DND-41 (cell line): ENCODE measurements around the gene HDAC4.

ENCODE experiments used
- EZH2 ChIP-seq: IDR thresholded peaks from 3 replicates; pipeline ENCODE4 v1.6.1; 2012; ENCODE audit warnings: borderline replicate concordance, low read depth, mild to moderate bottlenecking, moderate library complexity, low read length, inconsistent platforms; ENCODE audit not compliant: severe bottlenecking
- TF ChIP-seq, protein P1 (sequence below): IDR thresholded peaks from 2 replicates; pipeline ENCODE4 v1.5.1; 2012; ENCODE audit warnings: borderline replicate concordance, low read length, moderate library complexity, mild to moderate bottlenecking; ENCODE audit not compliant: poor library complexity, severe bottlenecking; ENCODE audit errors: extremely low read depth

DNA sequence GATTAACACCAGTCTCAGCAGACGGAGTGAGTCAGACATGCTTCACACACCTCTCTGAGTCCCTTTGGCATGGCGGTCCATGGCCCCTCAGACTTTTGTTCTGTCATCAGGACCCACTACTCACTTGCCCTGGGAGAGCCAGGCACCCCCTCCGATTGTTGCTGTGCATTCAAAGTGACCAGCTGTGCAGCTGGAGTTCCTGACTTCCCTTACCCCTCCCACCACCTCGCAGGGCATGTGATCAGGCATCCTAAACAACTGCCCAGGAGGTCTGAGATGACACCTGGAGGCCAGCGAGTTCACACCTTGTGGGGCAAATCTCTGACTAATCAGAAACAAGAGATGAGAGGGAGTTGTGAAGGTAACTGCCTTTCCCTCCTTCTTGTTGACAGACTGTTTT is 35.3 kb upstream of the HDAC4 start:
- TF ChIP-seq, protein P1, sequence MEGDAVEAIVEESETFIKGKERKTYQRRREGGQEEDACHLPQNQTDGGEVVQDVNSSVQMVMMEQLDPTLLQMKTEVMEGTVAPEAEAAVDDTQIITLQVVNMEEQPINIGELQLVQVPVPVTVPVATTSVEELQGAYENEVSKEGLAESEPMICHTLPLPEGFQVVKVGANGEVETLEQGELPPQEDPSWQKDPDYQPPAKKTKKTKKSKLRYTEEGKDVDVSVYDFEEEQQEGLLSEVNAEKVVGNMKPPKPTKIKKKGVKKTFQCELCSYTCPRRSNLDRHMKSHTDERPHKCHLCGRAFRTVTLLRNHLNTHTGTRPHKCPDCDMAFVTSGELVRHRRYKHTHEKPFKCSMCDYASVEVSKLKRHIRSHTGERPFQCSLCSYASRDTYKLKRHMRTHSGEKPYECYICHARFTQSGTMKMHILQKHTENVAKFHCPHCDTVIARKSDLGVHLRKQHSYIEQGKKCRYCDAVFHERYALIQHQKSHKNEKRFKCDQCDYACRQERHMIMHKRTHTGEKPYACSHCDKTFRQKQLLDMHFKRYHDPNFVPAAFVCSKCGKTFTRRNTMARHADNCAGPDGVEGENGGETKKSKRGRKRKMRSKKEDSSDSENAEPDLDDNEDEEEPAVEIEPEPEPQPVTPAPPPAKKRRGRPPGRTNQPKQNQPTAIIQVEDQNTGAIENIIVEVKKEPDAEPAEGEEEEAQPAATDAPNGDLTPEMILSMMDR: no peak
- TF ChIP-seq EZH2: no peak
